Amniotic stem cell (primary cell): ENCODE data around the gene SLC36A4.
"Not testable (repeated sequence)": the region's sequence is repeated elsewhere in the genome, so short reads cannot be mapped to it uniquely, and the experiment has no call there.

Experiments
- DNase-seq: peaks from one replicate; lab custom pipeline; 2025; lab: John Stamatoyannopoulos, UW

The SLC36A4 gene

GRCh38 chr11:93197380-93198214, at the start of gene SLC36A4:
Gene SLC36A4, minus strand, starts transcription at chr11:93197991. Its CDS starts 159 bp downstream, at chr11:93197832.
- peak; percentile 92 for DNase-seq

GRCh38 chr11:93246790-93247189, 49.0 kb upstream of the SLC36A4 start:
- DNase-seq, result not testable (repeated sequence)

GRCh38 chr11:93244018-93244417, 46.2 kb upstream of the SLC36A4 start:
- no peak for DNase-seq

GRCh38 chr11:93239966-93240365, 42.2 kb upstream of the SLC36A4 start:
- no peak for DNase-seq

GRCh38 chr11:93238956-93239355, 41.2 kb upstream of the SLC36A4 start:
- DNase-seq, result no peak

GRCh38 chr11:93236741-93237675, 39.2 kb upstream of the SLC36A4 start:
- DNase-seq, result no peak

- peak; percentile 82 for DNase-seq
Measured at GRCh38 chr11:93234602-93235207, 36.9 kb upstream of the SLC36A4 start.

GRCh38 chr11:93229876-93230275, 32.1 kb upstream of the SLC36A4 start:
- no peak for DNase-seq

GRCh38 chr11:93225662-93226061, 27.9 kb upstream of the SLC36A4 start:
- no peak for DNase-seq

GRCh38 chr11:93221539-93221938, 23.7 kb upstream of the SLC36A4 start:
- no peak for DNase-seq

- no peak for DNase-seq
Measured at GRCh38 chr11:93220078-93220477, 22.3 kb upstream of the SLC36A4 start.

GRCh38 chr11:93219440-93219839, 21.6 kb upstream of the SLC36A4 start:
- DNase-seq, result no peak

GRCh38 chr11:93216511-93217101, 18.8 kb upstream of the SLC36A4 start:
- DNase-seq, result no peak

GRCh38 chr11:93213622-93214021, 15.8 kb upstream of the SLC36A4 start:
- DNase-seq, result no peak

GRCh38 chr11:93212094-93212493, 14.3 kb upstream of the SLC36A4 start:
- no peak for DNase-seq

GRCh38 chr11:93209466-93209865, 11.7 kb upstream of the SLC36A4 start:
- no peak for DNase-seq

- no peak for DNase-seq
Measured at GRCh38 chr11:93208663-93209270, 11.0 kb upstream of the SLC36A4 start.

GRCh38 chr11:93199616-93200015, 1.8 kb upstream of the SLC36A4 start:
- DNase-seq, result no peak

- peak; percentile 1 for DNase-seq
Measured at GRCh38 chr11:93198215-93198845, 539 bp upstream of the SLC36A4 start.

- DNase-seq, result no peak
Measured at GRCh38 chr11:93196816-93197379, 893 bp downstream of the SLC36A4 start.
